HG03060 (cell line): ENCODE data around the gene NRG3.

Experiments
- ATAC-seq: cut with Tn5 transposase; IDR thresholded peaks from one replicate; pipeline ENCODE4 v1.9.1; 2021; ENCODE audit warnings: low read depth, moderate number of reproducible peaks; ENCODE audit not compliant: unreplicated experiment

The NRG3 gene

DNA sequence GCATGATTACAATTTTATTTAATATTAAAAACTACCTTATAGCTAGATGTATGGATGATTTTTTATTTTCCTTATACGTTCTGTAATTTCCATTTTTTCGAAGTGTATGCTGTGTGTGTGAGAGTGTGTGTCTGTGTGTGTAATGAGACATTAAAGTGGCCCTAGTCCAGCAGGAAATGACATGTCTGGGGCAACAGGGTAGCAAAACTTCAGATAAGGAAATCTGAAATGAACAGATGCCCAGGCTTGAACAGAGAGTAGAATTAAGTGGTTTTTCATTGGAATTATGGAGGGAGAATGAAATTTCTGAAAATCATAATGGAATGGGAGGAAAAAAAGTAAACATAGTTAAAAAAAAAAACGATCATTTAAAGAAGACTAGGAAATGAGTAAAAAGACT lies 200.6 kb downstream of the NRG3 start:
- ATAC-seq, result no peak

DNA sequence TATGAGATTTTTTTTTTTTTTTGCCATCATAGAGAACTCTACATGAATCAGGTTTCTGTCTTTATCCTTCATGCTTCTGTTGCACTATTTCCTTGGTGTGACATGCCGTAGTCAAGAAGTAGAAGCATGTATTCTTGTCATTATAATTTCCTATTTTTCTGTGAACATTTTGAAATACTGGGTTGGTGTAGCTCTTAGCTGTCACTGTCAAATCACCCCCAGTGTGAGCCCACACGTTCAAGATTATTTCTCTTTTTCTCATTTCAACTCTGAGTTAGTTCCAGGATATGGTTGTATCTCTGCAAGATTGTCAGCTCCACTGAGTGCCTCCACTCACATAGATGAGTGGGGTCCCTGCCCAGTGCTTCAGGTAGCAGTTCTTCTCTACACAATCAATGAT lies 209.5 kb downstream of the NRG3 start:
- ATAC-seq, result no peak

- no peak for ATAC-seq
Observed at GRCh38 chr10:82084904-82085303, 209.9 kb downstream of the NRG3 start.

- ATAC-seq, result no peak
Observed at GRCh38 chr10:82089327-82089726, 214.3 kb downstream of the NRG3 start.

DNA sequence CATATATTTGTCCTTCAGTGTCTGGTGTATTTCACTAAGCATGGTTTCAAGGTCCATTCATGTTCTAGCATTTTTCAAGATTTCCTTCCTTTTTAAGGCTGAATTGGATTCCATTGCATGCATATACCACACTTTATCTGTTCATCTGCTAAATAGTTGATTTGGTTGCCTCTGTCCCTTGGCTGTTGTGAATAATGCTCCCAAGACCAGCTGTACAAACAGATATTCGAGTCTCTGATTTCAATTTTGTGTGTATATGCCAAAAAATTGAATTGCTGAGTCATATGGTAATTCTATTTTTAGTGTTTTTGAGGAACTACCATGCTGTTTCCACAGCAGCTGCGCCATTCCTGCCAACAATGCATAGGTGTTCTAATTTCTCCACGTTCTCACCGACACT lies 216.4 kb downstream of the NRG3 start:
- no peak for ATAC-seq

DNA sequence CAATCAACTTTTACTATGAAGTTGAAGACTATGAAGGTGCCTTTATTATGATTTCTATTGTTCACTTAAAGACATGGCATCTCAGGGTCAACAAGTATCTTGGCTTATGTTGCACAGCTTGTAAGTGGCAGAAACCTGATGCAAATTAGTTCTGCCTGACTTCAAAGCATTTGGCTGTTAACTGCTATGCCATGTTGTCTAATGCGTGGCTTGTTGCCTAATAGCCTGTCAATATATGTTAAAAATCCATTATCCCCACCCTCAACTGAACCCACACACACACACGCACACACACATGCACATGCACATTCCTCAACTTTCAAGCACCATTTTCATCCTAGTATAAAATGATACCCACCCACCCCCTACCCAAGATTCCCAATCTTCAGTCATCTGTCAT lies 217.1 kb downstream of the NRG3 start:
- ATAC-seq, result no peak

GRCh38 chr10:82124713-82125112 lies 249.7 kb downstream of the NRG3 start:
- no peak for ATAC-seq

DNA sequence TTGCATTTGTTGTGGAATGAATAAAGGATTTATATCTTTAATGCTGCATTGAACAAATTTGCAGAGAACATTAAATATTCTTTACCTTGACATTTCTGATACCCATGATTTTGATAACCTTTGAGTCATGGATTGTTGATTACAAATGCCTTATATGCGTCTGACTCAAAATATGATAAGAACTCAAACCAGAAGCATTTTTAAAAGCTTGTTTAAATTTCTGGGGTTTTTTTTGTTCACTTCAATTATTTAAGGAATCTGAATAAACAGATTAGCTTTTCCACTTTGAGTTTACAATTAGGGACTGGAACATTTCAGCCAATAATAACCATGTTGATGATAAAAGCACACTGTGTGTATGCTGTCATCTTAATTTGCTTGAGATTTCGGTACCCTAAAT lies 253.5 kb downstream of the NRG3 start:
- ATAC-seq, result no peak

DNA sequence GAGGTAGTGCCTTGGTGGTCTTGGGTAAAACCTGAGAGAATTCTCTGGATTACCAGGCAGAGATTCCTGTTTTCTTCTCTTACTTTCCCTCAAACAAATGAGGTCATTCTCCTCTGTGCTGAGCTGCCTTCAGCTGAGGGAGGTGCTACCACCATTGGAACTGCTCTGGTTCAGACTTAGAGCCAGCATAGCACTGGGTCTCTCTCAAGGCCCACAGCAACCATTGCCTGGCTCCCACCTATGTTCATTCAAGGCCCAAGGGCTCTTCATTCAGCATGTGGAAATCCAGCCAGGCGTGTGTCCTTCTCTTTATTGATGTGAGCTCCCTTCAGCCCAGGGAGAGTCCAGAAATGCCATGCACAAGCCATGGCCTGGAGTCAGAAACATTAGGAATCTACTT lies 261.1 kb downstream of the NRG3 start:
- no peak for ATAC-seq

- no peak for ATAC-seq
Observed at GRCh38 chr10:82144153-82144552, 269.2 kb downstream of the NRG3 start.

GRCh38 chr10:82148764-82149163 lies 273.8 kb downstream of the NRG3 start:
- no peak for ATAC-seq

GRCh38 chr10:82149674-82150073 lies 274.7 kb downstream of the NRG3 start:
- ATAC-seq, result no peak

GRCh38 chr10:82150123-82150900 lies 275.3 kb downstream of the NRG3 start:
- no peak for ATAC-seq

GRCh38 chr10:82160307-82160706 lies 285.3 kb downstream of the NRG3 start:
- ATAC-seq, result no peak

DNA sequence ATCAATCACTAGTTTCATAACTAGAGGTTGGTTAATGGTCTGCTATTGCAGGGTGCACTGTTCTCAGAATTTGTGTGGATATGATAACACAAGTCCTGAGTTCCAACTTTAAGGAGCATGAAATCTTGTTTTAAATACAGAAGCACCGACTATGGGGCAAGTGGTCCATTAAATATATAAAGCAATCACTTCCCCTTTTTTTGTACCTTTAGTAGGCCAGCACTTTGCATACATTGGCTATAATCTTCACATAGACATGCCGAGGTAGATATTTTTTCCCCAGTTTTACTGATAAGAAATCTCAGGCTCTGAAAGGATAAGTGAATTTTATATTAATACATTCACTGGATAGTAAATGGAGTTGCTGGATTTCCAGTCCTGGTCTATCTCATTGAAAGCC lies 286.3 kb downstream of the NRG3 start:
- no peak for ATAC-seq

- ATAC-seq, result no peak
Observed at GRCh38 chr10:82162549-82163195, 287.7 kb downstream of the NRG3 start.

GRCh38 chr10:82171899-82172298 lies 296.9 kb downstream of the NRG3 start:
- ATAC-seq, result no peak

DNA sequence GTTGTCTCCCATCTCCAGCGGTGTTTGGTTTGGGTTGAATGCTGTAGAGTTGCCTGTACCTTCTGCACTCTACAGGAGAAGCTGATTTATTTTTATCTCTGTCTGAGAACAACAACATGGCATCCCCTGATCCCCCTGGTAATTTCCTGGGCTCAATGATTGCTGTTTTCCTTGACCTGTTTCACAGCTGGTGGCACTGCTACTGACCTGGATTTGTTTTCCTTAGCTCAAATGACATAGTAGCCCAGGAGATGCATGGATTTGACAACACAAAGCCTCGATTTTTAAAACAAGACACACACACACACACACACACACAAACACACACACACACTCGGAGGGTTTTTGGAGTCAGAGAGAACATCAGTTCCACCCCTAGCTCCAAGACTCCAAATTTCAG lies 301.6 kb downstream of the NRG3 start:
- ATAC-seq, result no peak

GRCh38 chr10:82190432-82191260 lies 315.7 kb downstream of the NRG3 start:
- no peak for ATAC-seq

GRCh38 chr10:82191653-82192052 lies 316.7 kb downstream of the NRG3 start:
- ATAC-seq, result no peak

DNA sequence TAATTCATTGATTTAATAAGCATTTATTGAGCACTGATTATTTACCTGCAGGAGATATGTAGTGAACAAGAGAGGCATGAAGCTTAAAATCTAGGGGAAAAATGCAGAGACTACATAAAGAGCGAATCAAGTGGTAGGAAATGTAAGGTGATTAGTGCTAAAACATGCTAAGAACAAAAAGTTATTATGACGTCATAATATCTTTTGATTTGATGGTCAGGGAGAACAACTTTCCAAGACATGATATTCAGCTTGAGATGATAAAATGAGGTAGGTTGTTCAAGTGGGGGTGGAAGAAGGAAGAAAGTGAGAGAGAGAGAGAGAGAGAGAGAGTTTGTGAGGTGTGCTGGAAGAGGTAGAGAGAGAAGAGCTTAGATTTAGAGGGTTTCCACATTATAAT lies 317.7 kb downstream of the NRG3 start:
- ATAC-seq, result no peak
